GM18526 (cell line): ENCODE measurements around the gene L1CAM.
A peak's percentile ranks its signal among the peaks of the same experiment; 100 is the strongest.

Experiments used
- POLR2A ChIP-seq: IDR thresholded peaks from 3 replicates; pipeline ENCODE4 v1.6.1; 2011; ENCODE audit not compliant: insufficient read length; ENCODE audit errors: extremely low read depth

Gene L1CAM, protein sequence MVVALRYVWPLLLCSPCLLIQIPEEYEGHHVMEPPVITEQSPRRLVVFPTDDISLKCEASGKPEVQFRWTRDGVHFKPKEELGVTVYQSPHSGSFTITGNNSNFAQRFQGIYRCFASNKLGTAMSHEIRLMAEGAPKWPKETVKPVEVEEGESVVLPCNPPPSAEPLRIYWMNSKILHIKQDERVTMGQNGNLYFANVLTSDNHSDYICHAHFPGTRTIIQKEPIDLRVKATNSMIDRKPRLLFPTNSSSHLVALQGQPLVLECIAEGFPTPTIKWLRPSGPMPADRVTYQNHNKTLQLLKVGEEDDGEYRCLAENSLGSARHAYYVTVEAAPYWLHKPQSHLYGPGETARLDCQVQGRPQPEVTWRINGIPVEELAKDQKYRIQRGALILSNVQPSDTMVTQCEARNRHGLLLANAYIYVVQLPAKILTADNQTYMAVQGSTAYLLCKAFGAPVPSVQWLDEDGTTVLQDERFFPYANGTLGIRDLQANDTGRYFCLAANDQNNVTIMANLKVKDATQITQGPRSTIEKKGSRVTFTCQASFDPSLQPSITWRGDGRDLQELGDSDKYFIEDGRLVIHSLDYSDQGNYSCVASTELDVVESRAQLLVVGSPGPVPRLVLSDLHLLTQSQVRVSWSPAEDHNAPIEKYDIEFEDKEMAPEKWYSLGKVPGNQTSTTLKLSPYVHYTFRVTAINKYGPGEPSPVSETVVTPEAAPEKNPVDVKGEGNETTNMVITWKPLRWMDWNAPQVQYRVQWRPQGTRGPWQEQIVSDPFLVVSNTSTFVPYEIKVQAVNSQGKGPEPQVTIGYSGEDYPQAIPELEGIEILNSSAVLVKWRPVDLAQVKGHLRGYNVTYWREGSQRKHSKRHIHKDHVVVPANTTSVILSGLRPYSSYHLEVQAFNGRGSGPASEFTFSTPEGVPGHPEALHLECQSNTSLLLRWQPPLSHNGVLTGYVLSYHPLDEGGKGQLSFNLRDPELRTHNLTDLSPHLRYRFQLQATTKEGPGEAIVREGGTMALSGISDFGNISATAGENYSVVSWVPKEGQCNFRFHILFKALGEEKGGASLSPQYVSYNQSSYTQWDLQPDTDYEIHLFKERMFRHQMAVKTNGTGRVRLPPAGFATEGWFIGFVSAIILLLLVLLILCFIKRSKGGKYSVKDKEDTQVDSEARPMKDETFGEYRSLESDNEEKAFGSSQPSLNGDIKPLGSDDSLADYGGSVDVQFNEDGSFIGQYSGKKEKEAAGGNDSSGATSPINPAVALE

DNA sequence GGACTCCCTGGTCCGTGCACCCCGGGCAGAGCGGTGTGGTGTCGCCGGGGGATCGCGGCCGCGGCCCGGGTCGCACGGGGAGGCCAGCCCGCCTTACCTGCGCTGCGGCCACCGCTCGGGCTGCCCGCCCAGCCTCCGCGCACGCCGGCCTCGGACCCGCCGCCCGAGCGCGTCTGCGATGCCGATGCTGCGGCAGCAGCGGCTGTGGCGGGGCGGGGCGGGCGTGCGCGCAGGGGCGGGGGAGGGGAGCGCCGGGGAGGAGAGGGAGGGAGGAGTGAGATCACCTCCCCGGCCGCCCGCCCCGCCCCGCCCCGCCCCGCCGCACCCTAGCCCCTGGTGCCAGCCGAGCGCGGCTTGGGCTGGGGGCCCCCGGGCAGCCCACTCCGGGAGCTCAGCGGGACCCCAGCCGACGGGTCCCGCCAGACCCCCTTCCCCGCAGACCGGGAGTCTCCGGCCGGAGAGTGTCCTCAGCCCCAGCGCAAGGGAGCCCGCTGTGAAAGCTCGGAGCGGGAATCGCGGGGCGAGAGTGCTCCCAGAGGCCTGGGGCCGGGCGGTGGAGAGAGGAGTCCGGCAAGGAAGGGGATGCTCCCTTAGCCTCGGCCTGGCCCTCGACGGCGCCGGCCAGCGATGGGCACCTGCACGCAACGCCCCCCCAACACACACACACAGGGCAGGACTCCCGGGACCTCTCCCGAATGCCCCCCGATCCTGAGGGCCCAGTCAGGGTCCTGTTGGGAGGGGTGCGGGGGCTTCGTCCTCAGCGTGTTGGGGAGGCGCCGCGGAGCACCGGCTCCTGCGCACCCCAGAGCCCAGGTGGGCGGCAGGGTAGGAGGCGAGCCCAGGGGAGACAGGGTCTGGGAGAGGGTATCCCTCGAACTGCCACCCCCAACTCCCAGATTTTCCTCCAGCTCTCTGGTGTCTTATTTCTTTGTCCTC lies at the start of gene L1CAM:
Gene L1CAM, minus strand, starts transcription at position 206 of the 936 bp plus-strand sequence. CDS start 10,337 bp downstream, outside the sequence.
- no peak for TF ChIP-seq POLR2A

DNA sequence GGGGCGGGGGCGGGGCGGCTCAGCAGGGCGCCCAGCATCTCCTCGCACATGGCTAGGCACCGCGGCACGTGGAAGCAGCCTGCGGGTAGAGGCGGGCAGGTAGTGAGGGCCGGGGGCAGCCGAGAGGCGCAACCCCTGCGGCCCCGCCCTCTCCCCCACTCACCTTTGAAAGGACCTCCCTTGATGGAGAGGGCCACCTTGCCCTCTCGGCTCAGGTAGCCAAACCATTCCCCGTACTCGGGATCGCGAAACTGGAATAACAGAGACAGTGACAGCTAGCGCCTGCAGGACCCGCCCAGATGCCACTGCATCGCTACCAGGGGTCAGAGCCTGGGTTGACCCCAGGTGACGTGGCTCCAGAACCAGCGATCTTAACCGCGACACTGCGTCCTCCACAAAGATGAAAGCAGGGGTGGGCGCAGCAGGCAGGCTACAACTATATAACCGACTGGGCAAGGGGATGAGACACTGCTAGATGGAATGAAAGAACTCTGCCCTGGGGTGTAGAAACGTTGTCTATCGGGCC lies 49.4 kb upstream of the L1CAM start:
- TF ChIP-seq POLR2A = no peak

DNA sequence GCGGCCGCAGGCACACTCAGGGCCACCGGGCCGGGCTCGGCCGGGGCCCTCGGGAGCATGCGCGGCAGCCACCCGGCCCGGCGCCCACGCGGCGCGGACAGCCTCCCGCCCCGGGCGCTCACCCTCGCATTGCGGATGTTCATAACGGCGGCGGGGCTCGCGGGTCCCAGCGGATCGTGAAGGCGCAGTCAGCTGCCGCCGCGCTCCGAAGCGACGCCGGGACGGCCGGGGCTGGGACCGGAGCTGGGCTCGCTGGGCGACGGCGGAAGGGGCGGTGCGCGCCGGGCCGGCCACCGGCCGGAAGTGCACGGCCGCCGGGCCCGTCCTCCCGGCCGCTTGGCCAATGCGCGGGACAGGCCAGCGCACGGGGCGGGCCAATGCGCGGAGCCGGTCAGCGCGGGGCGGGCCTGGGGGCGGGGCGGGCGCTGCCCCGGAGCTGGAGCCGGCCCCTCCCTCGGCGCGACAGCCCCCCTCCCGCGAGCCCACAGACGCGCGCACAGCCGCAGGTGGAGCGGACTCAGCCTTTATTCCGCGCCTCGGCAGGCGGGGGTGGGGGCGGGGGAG lies 48.9 kb upstream of the L1CAM start, which contains the start of gene NAA10:
Gene NAA10, minus strand, starts transcription at position 276 of the 564 bp plus-strand sequence. Its CDS starts 133 bp downstream, at position 143.
- peak; percentile 61 for TF ChIP-seq POLR2A

DNA sequence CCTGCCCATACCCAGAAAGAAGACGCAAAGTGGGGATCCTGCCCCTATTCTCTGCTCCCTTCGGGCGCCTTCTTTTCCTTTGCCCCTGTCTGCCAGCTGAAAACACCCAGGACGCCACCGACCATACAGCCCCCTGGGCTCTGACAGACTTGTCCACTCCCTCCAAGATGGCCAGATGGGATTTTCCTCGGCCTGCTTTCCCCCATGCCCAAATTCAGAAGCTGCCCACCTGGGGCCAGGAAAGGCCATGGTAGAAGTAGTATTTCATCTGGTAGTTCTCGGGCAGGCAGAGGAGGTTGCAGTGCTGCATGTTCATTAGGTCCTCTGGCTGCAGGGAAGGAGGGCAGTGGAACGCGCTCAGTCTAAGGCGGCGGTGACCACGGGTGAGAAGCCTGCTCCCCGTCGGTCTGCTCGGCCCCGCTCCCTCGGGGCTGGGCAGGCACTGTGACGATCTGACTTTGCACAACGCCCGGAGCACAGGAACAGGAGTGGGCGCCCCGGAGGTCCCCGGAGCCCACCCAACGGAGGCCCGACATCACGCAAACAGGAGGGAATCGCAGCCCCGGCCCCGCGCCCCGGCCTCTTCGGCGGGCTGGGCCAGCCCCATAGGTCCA lies 48.3 kb upstream of the L1CAM start:
- TF ChIP-seq POLR2A = no peak

DNA sequence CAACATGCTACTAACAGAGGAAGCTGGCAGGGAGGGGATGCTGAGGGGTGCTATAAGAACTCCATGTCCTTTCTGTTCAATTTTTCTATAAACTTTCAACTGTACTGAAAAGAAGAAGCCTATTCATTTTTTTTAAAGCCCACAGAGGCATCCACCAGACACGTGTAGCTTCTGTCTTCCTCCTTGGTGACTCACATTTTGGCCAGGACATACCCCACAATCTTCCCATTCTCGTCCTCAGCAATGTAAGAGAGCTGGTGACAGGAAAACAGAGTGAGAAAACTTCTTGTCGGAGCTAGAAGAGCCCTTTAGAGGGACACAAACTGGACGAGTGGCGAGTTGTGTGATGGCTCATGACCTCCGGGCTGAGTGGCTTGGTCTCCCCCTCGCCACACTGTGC lies 47.8 kb upstream of the L1CAM start:
- TF ChIP-seq POLR2A = no peak

DNA sequence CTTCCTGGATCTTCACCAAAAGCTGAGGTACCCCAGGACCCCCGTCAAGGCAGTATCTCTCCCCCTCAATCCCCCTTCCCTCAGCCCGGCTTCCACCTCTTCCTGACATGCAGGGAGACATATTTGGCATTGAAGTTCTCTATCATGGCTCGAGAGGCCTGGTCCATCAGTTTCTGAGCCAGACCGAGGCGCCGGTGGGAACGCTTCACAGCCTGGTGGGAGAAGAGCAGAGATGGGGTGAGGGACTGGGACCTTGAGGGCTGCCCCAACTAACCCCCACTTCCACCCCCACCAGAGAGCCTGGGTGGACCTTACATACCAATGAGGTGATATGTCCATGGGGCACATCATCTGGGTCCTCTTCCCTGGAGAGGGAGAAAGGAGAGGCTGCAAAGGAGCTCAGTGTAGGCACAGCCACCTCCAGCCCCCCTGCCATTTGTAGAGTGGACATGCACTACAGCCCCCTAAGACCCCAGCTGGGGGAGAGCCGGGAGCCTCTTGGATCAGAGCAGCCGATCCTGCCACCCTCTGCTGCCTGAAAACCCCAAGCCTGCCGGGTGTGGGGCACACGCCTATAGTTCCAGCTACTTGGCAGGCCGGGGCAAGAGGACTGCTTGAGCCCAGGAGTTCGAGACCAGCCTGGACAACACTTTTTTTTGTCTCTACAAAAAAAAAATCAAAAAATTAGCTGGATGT lies 46.4 kb upstream of the L1CAM start:
- TF ChIP-seq POLR2A = no peak

DNA sequence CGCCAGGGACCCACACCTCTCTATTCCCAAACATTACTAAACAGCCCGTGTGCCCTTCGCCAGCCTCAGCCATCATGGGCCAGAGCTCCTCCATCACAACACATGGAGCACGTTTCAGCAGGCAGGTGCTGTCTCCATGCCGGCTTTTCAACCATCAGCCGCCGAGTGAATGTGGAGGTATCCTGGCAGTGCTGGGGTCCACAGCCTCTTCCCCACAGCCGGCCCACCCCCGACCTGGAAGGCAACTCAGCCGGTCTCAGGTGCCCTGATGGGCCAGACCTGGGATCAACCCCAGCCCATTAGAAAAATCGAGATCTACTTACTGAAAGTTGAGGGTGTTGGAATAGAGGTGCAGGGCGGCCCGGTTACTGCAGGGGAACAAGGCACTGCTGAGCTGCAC lies 45.8 kb upstream of the L1CAM start:
- no peak for TF ChIP-seq POLR2A

DNA sequence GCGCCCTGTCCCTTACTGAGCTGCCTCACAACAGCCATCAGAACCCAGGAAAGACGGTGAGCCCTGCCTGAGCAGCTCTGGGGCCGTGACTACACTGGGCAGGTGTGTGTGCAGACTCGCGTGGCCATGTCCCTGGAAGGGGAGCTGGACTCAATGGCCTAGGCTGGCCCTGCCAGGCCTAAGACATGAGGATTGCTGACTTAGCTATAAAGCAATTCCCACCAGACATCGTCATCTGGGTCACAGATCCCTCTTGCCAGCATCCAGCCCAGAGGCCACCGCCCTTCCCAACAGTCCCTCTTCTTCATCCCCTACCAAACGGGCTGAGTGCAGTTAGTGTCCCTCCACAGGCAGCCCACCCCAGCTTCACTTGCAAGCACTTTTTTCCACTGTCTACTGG lies 45.2 kb upstream of the L1CAM start:
- no peak for TF ChIP-seq POLR2A

DNA sequence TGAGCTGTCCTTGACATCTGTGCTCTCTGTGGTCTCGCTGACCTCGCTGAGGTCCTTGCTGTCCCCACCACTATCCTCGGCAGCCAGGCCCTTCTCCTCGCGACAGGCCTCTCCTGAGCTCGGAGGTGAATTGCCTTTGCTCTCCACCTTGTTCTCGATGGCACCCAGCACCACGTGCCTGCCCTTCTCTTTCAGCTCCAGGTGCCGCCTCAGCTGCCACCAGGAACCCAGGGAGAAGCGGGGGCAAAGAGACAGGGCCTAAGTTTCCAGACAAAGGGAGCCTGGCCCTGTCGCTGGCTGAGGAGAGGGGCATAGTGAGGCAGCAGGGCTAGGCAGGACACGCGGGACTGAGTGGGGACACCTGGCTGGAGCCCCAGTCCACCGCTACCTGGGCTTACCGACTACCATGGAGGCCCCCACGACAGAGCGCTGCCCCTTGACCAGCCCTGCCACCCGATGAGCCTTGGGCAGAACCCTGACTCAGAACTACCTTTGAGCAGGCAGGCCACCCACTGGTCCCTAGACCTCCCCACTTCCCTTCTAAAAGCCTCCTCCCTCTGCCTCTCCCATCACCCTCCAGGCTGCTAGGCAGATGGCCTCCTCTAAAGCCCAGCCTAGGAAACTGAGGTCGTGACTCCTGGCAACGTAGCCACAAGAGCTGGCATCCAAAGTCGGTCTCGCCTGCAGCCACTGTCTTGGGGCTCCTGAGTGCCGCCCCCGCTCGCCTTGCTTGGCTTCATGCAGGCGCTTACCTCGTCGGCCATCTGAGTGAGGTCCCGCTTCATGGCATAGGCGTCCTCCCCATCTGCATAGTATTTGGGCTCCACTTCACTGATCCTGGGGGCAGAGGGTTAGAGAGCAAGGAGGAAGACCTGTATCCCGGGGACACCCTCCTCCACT lies 44.3 kb upstream of the L1CAM start:
- TF ChIP-seq POLR2A = no peak

DNA sequence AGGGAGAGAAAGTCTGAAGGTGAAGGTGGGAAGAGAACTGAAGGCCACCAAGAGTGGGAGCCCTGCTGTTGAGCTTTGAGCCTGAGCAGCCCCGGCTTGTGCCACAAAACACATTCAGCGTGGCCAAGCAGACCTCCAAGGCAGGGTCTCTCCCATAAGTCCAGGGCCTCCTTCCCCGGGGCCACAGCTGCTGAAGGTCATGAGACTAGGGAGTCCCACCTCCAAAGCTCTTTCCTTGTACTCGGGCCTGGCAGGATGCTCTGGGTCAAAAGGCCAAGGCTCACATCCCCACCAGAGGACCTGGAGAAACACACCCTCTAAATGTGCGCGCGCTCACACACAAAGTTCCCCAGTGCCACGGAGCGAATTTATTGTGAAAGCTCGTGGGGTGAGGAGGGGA lies 43.6 kb upstream of the L1CAM start:
- no peak for TF ChIP-seq POLR2A

DNA sequence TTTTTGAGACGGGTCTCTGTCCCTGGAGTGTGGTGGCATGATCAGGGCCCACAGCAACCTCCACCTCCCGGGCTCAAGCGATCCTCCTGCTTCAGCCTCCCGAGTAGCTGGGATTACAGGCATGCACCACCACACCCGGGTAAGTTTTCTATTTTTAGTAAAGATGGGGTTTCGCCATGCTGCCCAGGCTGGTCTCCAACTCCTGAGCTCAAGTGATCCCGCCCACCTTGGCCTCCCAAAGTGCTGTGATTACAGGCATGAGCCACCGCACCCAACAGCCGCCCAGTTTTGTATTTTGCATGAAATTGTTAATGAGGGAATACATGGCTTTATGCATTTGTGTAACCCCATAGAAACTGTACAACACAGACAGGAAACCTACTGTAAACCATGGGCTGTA lies 42.9 kb upstream of the L1CAM start:
- TF ChIP-seq POLR2A = no peak
